RWPE1 (cell line): ENCODE measurements around the gene ZCCHC24.

Experiments
- CTCF ChIA-PET: fragments of 350-600 bp; sonication (Branson Sonifier 250); formaldehyde crosslinking; extraction: SDS; loops from one replicate; lab custom pipeline; 2021; lab: Yijun Ruan, JAX
- POLR2A ChIA-PET: fragments of 400-600 bp; formaldehyde crosslinking; extraction: SDS; loops from one replicate; lab custom pipeline; 2020; ENCODE audit warnings: antibody characterized with exemption; ENCODE audit not compliant: low non-redundant PET; lab: Yijun Ruan, JAX
- DNase-seq: peaks from one replicate; pipeline ENCODE4 v3.0.0; 2012; ENCODE audit warnings: low spot score
- H3K27ac ChIP-seq: fragments of 450-650 bp; 2 replicates; pipeline ENCODE4 v1.5.1; 2017
- CTCF ChIP-seq: fragments of 450-650 bp; conservative IDR thresholded peaks from 2 replicates; pipeline ENCODE4 v1.5.1; 2017; ENCODE audit warnings: low read depth, mild to moderate bottlenecking

The ZCCHC24 gene

DNA sequence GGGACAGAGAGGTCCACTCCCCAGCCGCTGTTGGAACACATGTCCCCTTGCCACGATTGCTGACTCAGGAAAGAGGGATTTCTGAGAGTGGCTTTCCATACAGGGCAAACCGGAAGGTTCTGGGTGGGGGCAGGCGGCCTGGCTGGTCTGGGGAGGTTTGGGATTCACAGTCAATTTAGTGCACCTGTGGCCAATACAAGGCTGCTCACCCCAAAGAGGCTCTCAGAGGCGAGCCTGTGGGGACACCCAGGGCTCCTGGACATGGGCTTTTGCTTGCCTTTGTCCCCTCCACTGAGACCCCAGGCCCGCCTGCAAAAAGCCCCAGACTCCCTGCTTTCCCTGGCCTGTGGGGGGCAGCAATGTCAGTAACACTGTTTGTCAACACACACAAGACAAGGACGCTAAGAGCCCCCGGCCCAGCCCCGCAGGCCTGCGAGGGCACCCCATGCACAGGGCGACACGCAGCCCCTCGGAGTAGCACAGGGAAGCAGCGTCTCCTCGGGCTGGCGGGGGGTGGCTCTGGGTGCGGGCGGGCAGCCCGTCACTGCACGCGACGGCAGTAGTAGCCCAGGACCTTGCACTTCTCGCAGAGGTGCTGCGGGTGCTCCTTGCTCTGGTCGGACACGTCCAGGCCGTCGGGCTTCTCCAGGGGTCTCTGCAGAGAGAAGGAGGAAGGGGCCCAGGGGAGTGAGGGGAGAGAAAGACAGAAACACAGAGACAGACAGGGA, 59.5 kb downstream of the ZCCHC24 start:
- TF ChIP-seq CTCF: no peak
- DNase-seq: no peak
- POLR2A ChIA-PET: no interaction called here
- H3K27ac ChIP-seq: no peak overlapping the region
- CTCF ChIA-PET: interaction anchor here (0.6 kb wide), 1 partner anchor 982 kb away, joined by 3 read pairs; no protein-coding TSS in a partner anchor

DNA sequence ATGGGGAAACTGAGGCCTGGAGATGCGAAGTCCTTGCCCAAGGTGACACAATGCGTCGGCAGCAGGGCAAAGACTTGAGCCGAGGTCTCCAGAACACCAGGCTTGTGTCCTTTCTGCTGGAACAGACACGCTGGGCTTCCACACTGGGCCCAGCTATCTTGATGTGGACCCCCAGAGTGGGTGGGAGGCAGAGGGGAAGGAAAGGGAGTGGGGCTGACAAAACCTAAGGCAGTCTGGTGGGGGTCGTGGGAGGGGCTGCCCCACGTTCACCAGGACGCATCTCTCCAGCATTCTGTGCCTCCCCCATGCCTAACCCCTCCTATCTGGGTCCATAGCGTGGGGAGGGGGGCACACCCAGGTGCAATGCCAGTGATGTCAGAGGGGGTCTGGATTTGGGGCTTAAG, 60.0 kb downstream of the ZCCHC24 start:
- ChIA-PET CTCF (interaction anchor here (0.6 to 2.5 kb wide), 2 partner anchors 11 to 983 kb away, joined by 3 to 11 read pairs; no protein-coding TSS in a partner anchor), POLR2A (no interaction called here)
- TF ChIP-seq CTCF: no peak
- H3K27ac ChIP-seq: no peak overlapping the region
- DNase-seq: no peak

GRCh38 chr10:79384773-79385391, 60.5 kb downstream of the ZCCHC24 start:
- no peak for TF ChIP-seq CTCF
- no peak overlapping the region for H3K27ac ChIP-seq
- CTCF ChIA-PET: interaction anchor here (2.5 kb wide), 1 partner anchor 11 kb away, joined by 11 read pairs; no protein-coding TSS in a partner anchor
- DNase-seq: no peak
- POLR2A ChIA-PET: no interaction called here

GRCh38 chr10:79383974-79384606, 61.3 kb downstream of the ZCCHC24 start:
- no peak for TF ChIP-seq CTCF
- DNase-seq: no peak
- POLR2A ChIA-PET: no interaction called here
- CTCF ChIA-PET: interaction anchor here (1.2 to 2.5 kb wide), 2 partner anchors 10 to 118 kb away, joined by 4 to 11 read pairs; no protein-coding TSS in a partner anchor
- no peak overlapping the region for H3K27ac ChIP-seq

GRCh38 chr10:79382491-79382941, 62.9 kb downstream of the ZCCHC24 start:
- H3K27ac ChIP-seq: no peak overlapping the region
- ChIA-PET POLR2A (no interaction called here), CTCF (interaction anchor here (0.5 to 0.7 kb wide), 3 partner anchors 9 to 679 kb away, joined by 3 read pairs; no protein-coding TSS in a partner anchor)
- no peak for TF ChIP-seq CTCF
- no peak for DNase-seq

- DNase-seq: no peak
- POLR2A ChIA-PET: no interaction called here
- H3K27ac ChIP-seq: no peak overlapping the region
- TF ChIP-seq CTCF: no peak
- CTCF ChIA-PET: no interaction called here
These were observed 63.6 kb downstream of the ZCCHC24 start for GRCh38 chr10:79381804-79382221.
